Dedifferentiated amniotic fluid mesenchymal stem cell (primary cell): ENCODE results near the gene SYNPO2.
A peak's percentile ranks its signal among the peaks of the same experiment; 100 is the strongest.
"Not testable (repeated sequence)": the region's sequence is repeated elsewhere in the genome, so short reads cannot be mapped to it uniquely, and the experiment has no call there.

Experiments used
- DNase-seq: peaks from one replicate; pipeline ENCODE4 v3.0.0-alpha.2; 2016; ENCODE audit errors: extremely low spot score

The SYNPO2 gene

GRCh38 chr4:119031218-119031617, 142.6 kb downstream of the SYNPO2 start:
- DNase-seq = no peak

GRCh38 chr4:119032921-119033685, 144.4 kb downstream of the SYNPO2 start:
- DNase-seq = no peak

GRCh38 chr4:119034276-119035008, 145.8 kb downstream of the SYNPO2 start:
- no peak for DNase-seq

GRCh38 chr4:119035951-119036737, 147.5 kb downstream of the SYNPO2 start:
- peak; percentile 59 for DNase-seq

GRCh38 chr4:119037709-119038108, 149.1 kb downstream of the SYNPO2 start:
- no peak for DNase-seq

GRCh38 chr4:119038116-119038841, 149.6 kb downstream of the SYNPO2 start:
- no peak for DNase-seq

- DNase-seq = no peak
Observed at GRCh38 chr4:119039160-119039559, 150.5 kb downstream of the SYNPO2 start.

GRCh38 chr4:119039779-119040178, 151.1 kb downstream of the SYNPO2 start:
- no peak for DNase-seq

- peak; percentile 47 for DNase-seq
Observed at GRCh38 chr4:119040261-119040660, 151.6 kb downstream of the SYNPO2 start.

- DNase-seq = peak; percentile 94
Observed at GRCh38 chr4:119040694-119041185, 152.1 kb downstream of the SYNPO2 start.

- no peak for DNase-seq
Observed at GRCh38 chr4:119041396-119041795, 152.7 kb downstream of the SYNPO2 start.

- peak; percentile 85 for DNase-seq
Observed at GRCh38 chr4:119041951-119042560, 153.4 kb downstream of the SYNPO2 start.

- no peak for DNase-seq
Observed at GRCh38 chr4:119046263-119046662, 157.6 kb downstream of the SYNPO2 start.

GRCh38 chr4:119047059-119047458, 158.4 kb downstream of the SYNPO2 start:
- not testable (repeated sequence) for DNase-seq

- DNase-seq = no peak
Observed at GRCh38 chr4:119048446-119048845, 159.8 kb downstream of the SYNPO2 start.

GRCh38 chr4:119049342-119049741, 160.7 kb downstream of the SYNPO2 start:
- no peak for DNase-seq

- DNase-seq = no peak
Observed at GRCh38 chr4:119050527-119051090, 162.0 kb downstream of the SYNPO2 start.

- no peak for DNase-seq
Observed at GRCh38 chr4:119053245-119053644, 164.6 kb downstream of the SYNPO2 start.

- no peak for DNase-seq
Observed at GRCh38 chr4:119053997-119054396, 165.3 kb downstream of the SYNPO2 start.

GRCh38 chr4:119057417-119057816, 168.8 kb downstream of the SYNPO2 start:
- DNase-seq = no peak

- DNase-seq = no peak
Observed at GRCh38 chr4:119059221-119059620, 170.6 kb downstream of the SYNPO2 start.
